Transverse colon (tissue), 4 donors: ENCODE measurements around the gene HIVEP1.

Experiments used
- EP300 ChIP-seq: sonication (generic); formaldehyde crosslinking; IDR thresholded peaks from one replicate; pipeline ENCODE4 v1.6.1; 2017; ENCODE audit warnings: antibody characterized with exemption, low read depth
- POLR2A ChIP-seq: fragments of 450-650 bp; IDR thresholded peaks from one replicate; pipeline ENCODE4 v1.6.1; 2016; ENCODE audit warnings: antibody characterized with exemption, mild to moderate bottlenecking, moderate library complexity
- POLR2AphosphoS5 ChIP-seq, 3 donors: sonication (generic); formaldehyde crosslinking; IDR thresholded peaks; one replicate each; pipeline ENCODE4 v1.6.1; 2016; ENCODE audit warnings: antibody characterized with exemption in 3 of 3
- TF ChIP-seq, protein P1 (sequence below), 5 experiments: fragments of 200-600 bp in 3 of 5; fragments of 450-650 bp in 2 of 5; sonication (generic) in 3 of 5; IDR thresholded peaks; 1 replicate in 2 of 5; 2 replicates in 3 of 5; pipeline ENCODE4 v1.5.1; 2016 to 2017; ENCODE audit warnings: antibody characterized with exemption in 5 of 5, inconsistent platforms in 3 of 5, mild to moderate bottlenecking in 2 of 5, moderate library complexity in 1 of 5

DNA sequence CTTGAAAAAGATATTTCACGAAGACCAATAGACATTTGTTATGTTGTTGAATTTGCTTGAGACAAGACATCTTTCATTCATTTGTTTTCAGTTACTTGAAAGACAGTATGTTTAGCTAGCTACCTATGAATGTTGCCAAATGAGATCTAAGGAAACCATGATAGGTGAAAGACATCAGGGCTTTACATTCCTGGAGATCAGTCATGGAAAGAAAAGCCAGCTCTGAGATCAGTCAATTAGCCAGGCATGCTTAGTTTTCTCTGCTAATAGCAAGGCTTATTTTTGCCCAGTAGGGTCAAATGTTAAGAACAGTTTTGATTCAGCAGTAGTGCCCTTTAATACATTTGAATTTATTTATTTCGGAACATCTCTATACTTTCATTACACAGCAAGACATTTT, 161.5 kb downstream of the HIVEP1 start:
- no peak for TF ChIP-seq POLR2A
- TF ChIP-seq, protein P1, sequence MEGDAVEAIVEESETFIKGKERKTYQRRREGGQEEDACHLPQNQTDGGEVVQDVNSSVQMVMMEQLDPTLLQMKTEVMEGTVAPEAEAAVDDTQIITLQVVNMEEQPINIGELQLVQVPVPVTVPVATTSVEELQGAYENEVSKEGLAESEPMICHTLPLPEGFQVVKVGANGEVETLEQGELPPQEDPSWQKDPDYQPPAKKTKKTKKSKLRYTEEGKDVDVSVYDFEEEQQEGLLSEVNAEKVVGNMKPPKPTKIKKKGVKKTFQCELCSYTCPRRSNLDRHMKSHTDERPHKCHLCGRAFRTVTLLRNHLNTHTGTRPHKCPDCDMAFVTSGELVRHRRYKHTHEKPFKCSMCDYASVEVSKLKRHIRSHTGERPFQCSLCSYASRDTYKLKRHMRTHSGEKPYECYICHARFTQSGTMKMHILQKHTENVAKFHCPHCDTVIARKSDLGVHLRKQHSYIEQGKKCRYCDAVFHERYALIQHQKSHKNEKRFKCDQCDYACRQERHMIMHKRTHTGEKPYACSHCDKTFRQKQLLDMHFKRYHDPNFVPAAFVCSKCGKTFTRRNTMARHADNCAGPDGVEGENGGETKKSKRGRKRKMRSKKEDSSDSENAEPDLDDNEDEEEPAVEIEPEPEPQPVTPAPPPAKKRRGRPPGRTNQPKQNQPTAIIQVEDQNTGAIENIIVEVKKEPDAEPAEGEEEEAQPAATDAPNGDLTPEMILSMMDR (IDR thresholded peaks at IDR 0.05), result no peak
- no peak for TF ChIP-seq EP300
- no peak for TF ChIP-seq POLR2AphosphoS5 (IDR thresholded peaks at IDR 0.05)
